ENCODE data around the gene RAB3GAP1. TPM values are rescaled to one million over a fixed set of nuclear protein-coding genes. Genes with fewer than 3 reads are reported as not detected.

Gene RAB3GAP1
- total RNA-seq, 1 donor from 2014 or later = 32.0 TPM

GRCh38 chr2:135187270-135187669 is 135.2 kb downstream of the RAB3GAP1 start:
- DNase-seq (ENCODE audit: extremely low spot score, unreplicated experiment) = no peak
- Mint-ChIP-seq H3K4me3 (no peak overlapping the region), H3K9me3 (no peaks in the 10 kb centered on the region), H3K36me3 (no peaks in the 10 kb centered on the region), H3K27me3 (no peaks in the 10 kb centered on the region), H3K4me1 (ENCODE audit: unreplicated experiment) (peaks cover 5% of the 10 kb centered on the region), H3K27ac (no peak overlapping the region)
- no peak for TF ChIP-seq CTCF (conservative IDR thresholded peaks at IDR 0.05)

GRCh38 chr2:135189148-135189547 is 137.1 kb downstream of the RAB3GAP1 start:
- H3K4me3 Mint-ChIP-seq = no peak overlapping the region
- H3K4me1 Mint-ChIP-seq (ENCODE audit: unreplicated experiment) = no peaks in the 10 kb centered on the region
- H3K27me3 Mint-ChIP-seq = no peaks in the 10 kb centered on the region

GRCh38 chr2:135190799-135191198 is 138.7 kb downstream of the RAB3GAP1 start:
- peaks cover 7% of the 10 kb centered on the region for H3K9me3 Mint-ChIP-seq
- no peaks in the 10 kb centered on the region for H3K4me1 Mint-ChIP-seq (ENCODE audit: unreplicated experiment)
- H3K27me3 Mint-ChIP-seq = no peaks in the 10 kb centered on the region
- peaks cover 3% of the 10 kb centered on the region for H3K36me3 Mint-ChIP-seq
- TF ChIP-seq CTCF (conservative IDR thresholded peaks at IDR 0.05) = no peak
- no peak for DNase-seq (ENCODE audit: extremely low spot score, unreplicated experiment)
- H3K27ac Mint-ChIP-seq = no peak overlapping the region
- no peak overlapping the region for H3K4me3 Mint-ChIP-seq

More at GRCh38 chr2:135189148-135189547, 137.1 kb downstream of the RAB3GAP1 start:
- no peak overlapping the region for H3K27ac Mint-ChIP-seq
- TF ChIP-seq CTCF (conservative IDR thresholded peaks at IDR 0.05) = no peak
- H3K9me3 Mint-ChIP-seq = peaks cover 7% of the 10 kb centered on the region
- peaks cover 1% of the 10 kb centered on the region for H3K36me3 Mint-ChIP-seq
- DNase-seq (ENCODE audit: extremely low spot score, unreplicated experiment) = no peak

GRCh38 chr2:135198481-135198880 is 146.4 kb downstream of the RAB3GAP1 start:
- Mint-ChIP-seq H3K4me1 (ENCODE audit: unreplicated experiment) (peaks cover 4% of the 10 kb centered on the region), H3K27ac (no peak overlapping the region), H3K36me3 (peaks cover 6% of the 10 kb centered on the region), H3K9me3 (no peaks in the 10 kb centered on the region), H3K27me3 (no peaks in the 10 kb centered on the region), H3K4me3 (no peak overlapping the region)
- TF ChIP-seq CTCF (conservative IDR thresholded peaks at IDR 0.05) = no peak
- no peak for DNase-seq (ENCODE audit: extremely low spot score, unreplicated experiment)

- H3K9me3 Mint-ChIP-seq = no peaks in the 10 kb centered on the region
- no peak overlapping the region for H3K4me3 Mint-ChIP-seq
- no peak overlapping the region for H3K27ac Mint-ChIP-seq
- DNase-seq (ENCODE audit: extremely low spot score, unreplicated experiment) = no peak
- H3K36me3 Mint-ChIP-seq = peaks cover 6% of the 10 kb centered on the region
- peaks cover 4% of the 10 kb centered on the region for H3K4me1 Mint-ChIP-seq (ENCODE audit: unreplicated experiment)
- TF ChIP-seq CTCF (conservative IDR thresholded peaks at IDR 0.05) = no peak
- H3K27me3 Mint-ChIP-seq = no peaks in the 10 kb centered on the region
Measured at GRCh38 chr2:135202751-135203150, 150.7 kb downstream of the RAB3GAP1 start.

- DNase-seq (ENCODE audit: extremely low spot score, unreplicated experiment) = no peak
- Mint-ChIP-seq H3K4me3 (no peak overlapping the region), H3K9me3 (no peaks in the 10 kb centered on the region), H3K4me1 (ENCODE audit: unreplicated experiment) (peaks cover 4% of the 10 kb centered on the region), H3K27ac (no peak overlapping the region), H3K27me3 (no peaks in the 10 kb centered on the region), H3K36me3 (peaks cover 6% of the 10 kb centered on the region)
- TF ChIP-seq CTCF (conservative IDR thresholded peaks at IDR 0.05) = no peak
Measured at GRCh38 chr2:135203944-135204343, 151.9 kb downstream of the RAB3GAP1 start.
